Aorta (tissue), 5 donors: ENCODE measurements around the gene RGS3. TPM values are rescaled to one million over a fixed set of nuclear protein-coding genes. Genes with fewer than 3 reads are reported as not detected.

Experiments
- ATAC-seq: fragments of 200-7000 bp; cut with Tn5 transposase; one replicate; pipeline ENCODE4 v1.9.1; 2022; ENCODE audit warnings: moderate library complexity; ENCODE audit not compliant: low FRiP score
- DNase-seq, 2 donors: peaks; one replicate each; pipeline ENCODE4 v3.0.0-alpha.2; 2020
- H3K27ac ChIP-seq, 2 donors: one replicate each; pipeline ENCODE4 v1.5.1; 2013; ENCODE audit warnings: low read length in 2 of 2, mild to moderate bottlenecking in 2 of 2, moderate library complexity in 2 of 2, control low read depth in 1 of 2, inconsistent platforms in 1 of 2, low read depth in 1 of 2
- H3K27me3 ChIP-seq, 2 donors: one replicate each; pipeline ENCODE4 v1.6.1; 2013; ENCODE audit warnings: control low read depth in 1 of 2, low read length in 1 of 2, mild to moderate bottlenecking in 1 of 2, moderate library complexity in 1 of 2; ENCODE audit not compliant: insufficient read depth in 2 of 2, control insufficient read depth in 1 of 2
- H3K36me3 ChIP-seq, 2 donors: one replicate each; pipeline ENCODE4 v1.6.1; 2013; ENCODE audit warnings: control low read depth in 1 of 2, low read length in 1 of 2, mild to moderate bottlenecking in 1 of 2; ENCODE audit not compliant: insufficient read depth in 2 of 2, control insufficient read depth in 1 of 2
- H3K4me1 ChIP-seq, 2 donors: one replicate each; pipeline ENCODE4 v1.6.1; 2013; ENCODE audit warnings: low read length in 2 of 2, control low read depth in 1 of 2, mild to moderate bottlenecking in 1 of 2, moderate library complexity in 1 of 2; ENCODE audit not compliant: insufficient read depth in 2 of 2, control insufficient read depth in 1 of 2
- H3K4me3 ChIP-seq, 2 donors: one replicate each; pipeline ENCODE4 v1.5.1; 2013; ENCODE audit warnings: low read length in 2 of 2, control low read depth in 1 of 2, mild to moderate bottlenecking in 1 of 2
- H3K9me3 ChIP-seq: one replicate; pipeline ENCODE4 v1.6.1; 2013; ENCODE audit warnings: mild to moderate bottlenecking, low read length; ENCODE audit not compliant: control insufficient read depth
- WGBS, 2 donors: extraction: QIAGEN DNeasy Blood & Tissue Kit; methylation state at CpG; one replicate each; pipeline ENCODE4 v1.1.7; 2013; 5-methylcytosine and 5-hydroxymethylcytosine counted together
- intact Hi-C, 2 donors: fragments of 100-400 bp; cut with DNase I; formaldehyde crosslinking; loops; one replicate each; pipeline versions ENCODE4 v1.14.2 to v1.15.0; 2022
- polyA plus RNA-seq, 2 donors: library from polyadenylated mRNA; stranded (reverse); fragments of 200-250 nt; gene quantifications; one replicate each; pipeline ENCODE4 v1.2.3, GENCODE V29; 2013
- total RNA-seq, 2 donors: library from RNA; stranded (reverse); fragmentation: NEBNext Ultra II Directional; extraction: Animal tissue kit (Norgen Biotek cat#: 25700); gene quantifications; one replicate each; pipeline ENCODE4 v1.2.1, GENCODE V29; 2021
- donor health status: healthy with polysubstance abuse.
- donor health status: Bipolar disorder and iron deficiency.
- donor health status: DM: no; HTN: no; CAD: no.
- donor health status: DM: no; HTN: no; CAD: no.
- donor health status: DM: yes; HTN: yes; CAD: no.

The RGS3 gene
- total and polyA plus RNA-seq, 4 donors: 74.3 to 161 (median 149) TPM

DNA sequence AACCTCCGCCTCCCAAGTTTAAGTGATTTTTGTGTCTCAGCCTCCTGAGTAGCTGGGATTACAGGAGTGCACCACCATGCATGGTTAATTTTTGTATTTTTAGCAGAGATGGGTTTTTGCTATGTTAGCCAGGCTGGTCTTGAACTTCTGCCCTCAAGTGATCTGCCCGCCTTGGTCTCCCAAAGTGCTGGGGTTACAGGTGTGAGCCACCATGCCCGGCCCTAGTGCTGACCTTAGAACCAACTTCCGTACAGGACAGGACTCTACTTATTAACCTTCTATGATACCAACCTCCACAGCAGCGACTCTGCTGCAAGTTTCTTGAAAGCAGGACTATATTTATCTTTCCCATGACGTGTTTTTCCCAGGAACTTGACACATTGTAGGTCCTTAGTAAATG lies 176.9 kb downstream of the RGS3 start:
- 76 to 79% methylated on average over 6 of the region's 6 CpGs for WGBS, 2 donors

DNA sequence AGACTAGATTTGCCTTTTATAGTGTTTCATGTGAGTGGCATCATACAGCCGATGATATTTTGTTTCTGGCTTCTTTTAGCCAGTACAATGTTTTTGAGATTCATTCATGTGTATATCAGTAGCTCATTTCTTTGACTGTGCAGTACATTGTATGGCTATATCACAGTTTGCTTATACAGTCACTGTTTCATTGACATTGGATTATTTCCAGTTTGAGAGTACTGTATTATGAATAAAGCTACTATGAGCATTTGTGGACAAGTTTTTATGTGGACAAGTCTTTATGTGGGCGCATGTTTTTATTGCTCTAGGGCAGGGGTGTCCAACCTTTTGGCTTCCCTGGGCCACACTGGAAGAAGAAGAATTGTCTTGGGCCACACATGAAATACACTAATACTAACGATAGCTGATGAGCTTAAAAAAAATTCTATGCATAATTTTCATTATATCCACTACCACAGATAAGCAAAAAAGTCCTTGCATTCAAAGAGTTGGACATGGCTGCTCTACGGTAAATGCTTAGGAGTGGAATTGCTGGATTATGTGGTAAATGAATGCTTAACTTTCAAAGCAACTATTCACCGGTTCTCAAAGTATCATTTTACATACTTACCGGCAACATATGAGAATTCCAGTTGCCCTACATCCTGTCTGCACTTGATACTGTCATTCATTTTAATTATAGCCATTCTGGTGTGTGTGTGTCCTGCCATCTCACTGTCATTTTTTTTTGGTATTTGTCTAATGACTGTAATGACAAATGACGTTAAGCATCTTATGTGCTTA lies 177.8 kb downstream of the RGS3 start:
- intact Hi-C loops: no loop called here
- H3K4me3 ChIP-seq: no peak overlapping the region

More for the DNA sequence above, 176.9 kb downstream of the RGS3 start:
- Histone ChIP-seq H3K36me3 (no peaks in the 10 kb centered on the region), H3K4me1 (no peaks in the 10 kb centered on the region), H3K4me3 (no peak overlapping the region), H3K9me3 (no peaks in the 10 kb centered on the region), H3K27me3 (no peaks in the 10 kb centered on the region), H3K27ac (no peak overlapping the region)
- no peak for DNase-seq
- intact Hi-C loops: no loop called here
- no peak for ATAC-seq

DNA sequence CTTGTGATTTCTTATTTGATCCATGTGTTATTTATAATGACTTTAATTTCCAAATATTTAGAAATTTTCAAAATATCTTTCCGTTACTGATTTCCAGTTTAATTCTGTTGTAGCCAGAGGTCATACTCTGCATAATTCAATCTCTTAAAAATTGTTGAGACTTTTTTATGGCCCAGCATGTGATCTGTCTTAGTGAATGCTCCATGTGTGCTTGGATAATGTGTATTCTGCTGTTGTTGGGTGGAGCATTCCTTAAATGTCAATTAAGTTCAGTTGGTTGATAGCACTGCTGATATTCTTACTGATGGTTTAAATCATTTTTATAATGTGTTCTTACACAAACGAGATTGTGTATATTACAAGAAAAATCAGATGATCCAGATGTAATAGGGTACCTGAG lies 180.8 kb downstream of the RGS3 start:
- Histone ChIP-seq H3K9me3 (no peaks in the 10 kb centered on the region), H3K27ac (no peak overlapping the region), H3K36me3 (no peaks in the 10 kb centered on the region), H3K4me1 (no peaks in the 10 kb centered on the region), H3K27me3 (no peaks in the 10 kb centered on the region), H3K4me3 (no peak overlapping the region)
- intact Hi-C loops: no loop called here
- 92 to 96% methylated on average over 2 of the region's 2 CpGs for WGBS, 2 donors
- DNase-seq (no peak), ATAC-seq (no peak)

More for the DNA sequence above, 177.8 kb downstream of the RGS3 start:
- DNase-seq (no peak), ATAC-seq (no peak)
- H3K9me3 ChIP-seq: no peaks in the 10 kb centered on the region
- H3K27ac ChIP-seq: no peak overlapping the region
- H3K4me1 ChIP-seq: no peaks in the 10 kb centered on the region
- no peaks in the 10 kb centered on the region for H3K36me3 ChIP-seq
- WGBS, 2 donors: 80 to 84% methylated on average over 7 of the region's 7 CpGs
- no peaks in the 10 kb centered on the region for H3K27me3 ChIP-seq

DNA sequence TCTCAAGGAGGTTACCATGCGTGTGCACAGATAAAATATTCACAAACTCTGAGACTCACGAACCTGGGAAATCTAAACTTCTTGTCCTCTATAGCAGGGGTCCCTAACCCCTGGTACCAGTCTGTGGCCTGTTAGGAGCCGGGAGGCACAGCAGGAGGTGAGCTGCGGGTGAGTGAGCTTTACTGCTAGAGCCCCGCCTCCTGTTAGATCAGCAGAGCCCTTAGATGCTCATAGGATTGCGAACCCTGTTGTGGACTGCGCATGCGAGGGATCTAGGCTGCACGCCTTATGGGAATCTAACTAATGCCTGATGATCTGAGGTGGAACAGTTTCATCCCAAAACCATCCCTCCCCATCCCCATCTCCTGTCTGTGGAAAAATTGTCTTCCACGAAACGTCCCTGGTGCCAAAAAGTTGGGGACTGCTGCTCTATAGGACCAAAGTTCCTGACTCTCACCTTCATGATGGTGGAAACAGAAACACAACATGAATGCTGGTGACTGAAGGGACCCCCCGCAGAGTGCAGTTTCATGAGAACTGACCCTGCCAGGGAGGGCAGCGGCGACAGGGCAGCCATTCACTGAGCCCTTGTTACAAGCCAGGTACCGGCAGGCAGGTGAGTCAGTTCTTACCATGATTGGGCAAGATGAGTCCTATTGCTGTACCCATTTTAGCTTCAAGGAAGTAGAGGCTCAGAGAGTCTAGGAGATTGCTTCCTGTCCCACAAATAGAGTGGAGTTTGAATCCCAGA lies 181.9 kb downstream of the RGS3 start:
- H3K9me3 ChIP-seq: no peaks in the 10 kb centered on the region
- H3K36me3 ChIP-seq: no peaks in the 10 kb centered on the region
- DNase-seq (no peak), ATAC-seq (no peak)
- H3K4me1 ChIP-seq: no peaks in the 10 kb centered on the region
- no peaks in the 10 kb centered on the region for H3K27me3 ChIP-seq
- H3K27ac ChIP-seq: no peak overlapping the region
- WGBS, 2 donors: 95% methylated on average over 15 of the region's 15 CpGs
- no peak overlapping the region for H3K4me3 ChIP-seq
- intact Hi-C loops: no loop called here

DNA sequence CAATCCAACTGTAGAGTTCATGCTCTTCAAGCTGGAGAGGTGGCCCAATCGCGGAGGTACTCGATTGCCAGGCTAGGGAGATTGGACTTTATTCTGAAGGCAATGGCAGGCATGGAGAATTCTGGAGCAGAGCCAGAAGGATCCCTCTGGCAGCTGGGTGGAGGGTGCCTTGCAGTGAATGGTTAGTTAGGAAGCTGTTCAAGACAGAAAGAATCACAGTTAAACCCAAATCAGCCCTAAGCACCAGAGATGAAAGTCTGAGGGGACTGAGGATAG lies 182.4 kb downstream of the RGS3 start:
- no peaks in the 10 kb centered on the region for H3K27me3 ChIP-seq
- H3K27ac ChIP-seq: no peak overlapping the region
- H3K4me3 ChIP-seq: no peak overlapping the region
- H3K9me3 ChIP-seq: no peaks in the 10 kb centered on the region
- no peaks in the 10 kb centered on the region for H3K36me3 ChIP-seq
- ATAC-seq: no peak
- H3K4me1 ChIP-seq: no peaks in the 10 kb centered on the region
- 90 to 92% methylated on average over 3 of the region's 3 CpGs for WGBS, 2 donors
- DNase-seq: no peak
- intact Hi-C loops: no loop called here

DNA sequence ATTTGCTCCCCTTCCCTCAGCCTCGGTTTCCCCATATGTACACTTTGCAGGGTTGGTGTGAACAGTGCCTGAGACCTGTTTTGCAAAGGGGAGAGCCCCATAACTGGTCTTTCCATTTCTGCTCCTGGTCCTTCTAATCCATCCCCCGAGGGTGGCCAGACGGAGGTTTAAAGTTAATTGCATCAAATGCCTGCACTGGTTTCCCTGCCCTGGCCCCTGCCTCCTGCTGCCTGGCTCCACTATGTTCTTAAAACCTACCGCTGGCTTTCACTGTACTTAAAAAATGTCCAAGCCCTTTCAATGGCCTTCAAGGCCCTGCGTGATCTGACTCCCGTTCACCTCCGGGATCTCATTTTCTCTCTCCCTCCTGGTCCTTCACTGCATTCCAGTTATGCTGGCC lies 183.0 kb downstream of the RGS3 start:
- H3K9me3 ChIP-seq: no peaks in the 10 kb centered on the region
- H3K4me3 ChIP-seq: no peak overlapping the region
- 92 to 94% methylated on average over 7 of the region's 7 CpGs for WGBS, 2 donors
- H3K4me1 ChIP-seq: no peaks in the 10 kb centered on the region
- DNase-seq (no peak), ATAC-seq (no peak)
- intact Hi-C loops: no loop called here
- no peak overlapping the region for H3K27ac ChIP-seq
- no peaks in the 10 kb centered on the region for H3K36me3 ChIP-seq
- no peaks in the 10 kb centered on the region for H3K27me3 ChIP-seq

Other genes starting within 250 kb of the RGS3 start
- 10 to 100 TPM; 26.4 to 48.3 TPM for gene FKBP15, start 242.4 kb upstream of the RGS3 start, total RNA-seq
- gene FKBP15, start 242.4 kb upstream of the RGS3 start, polyA plus RNA-seq: 10 to 100 TPM in 1 of 2 donors, 1 to 10 TPM in 1; 8.4 to 13.9 TPM
- gene SLC31A1, start 242.2 kb upstream of the RGS3 start, total RNA-seq: 10 to 100 TPM; 16.6 to 17.1 TPM
- 1 to 10 TPM; 6.0 to 9.4 TPM for gene SLC31A1, start 242.2 kb upstream of the RGS3 start, polyA plus RNA-seq
- gene CDC26, start 188.2 kb upstream of the RGS3 start, total RNA-seq: 10 to 100 TPM; 23.1 to 23.8 TPM
- gene CDC26, start 188.2 kb upstream of the RGS3 start, polyA plus RNA-seq: 100 to 1,000 TPM in 1 of 2 donors, 10 to 100 TPM in 1; 42.1 to 134 TPM
- gene PRPF4, start 188.1 kb upstream of the RGS3 start, total RNA-seq: 10 to 100 TPM; 12.8 to 12.9 TPM
- gene PRPF4, start 188.1 kb upstream of the RGS3 start, polyA plus RNA-seq: 10 to 100 TPM in 1 of 2 donors, 1 to 10 TPM in 1; 8.4 to 12.0 TPM
- not detected for gene RNF183, start 160.4 kb upstream of the RGS3 start, total RNA-seq
- not detected for gene RNF183, start 160.4 kb upstream of the RGS3 start, polyA plus RNA-seq
- 1 to 10 TPM; 1.1 to 2.1 TPM for gene WDR31, start 123.5 kb upstream of the RGS3 start, total RNA-seq
- 1 to 10 TPM in 1 of 2 donors, under 1 TPM in 1; 0.54 to 1.1 TPM for gene WDR31, start 123.5 kb upstream of the RGS3 start, polyA plus RNA-seq
- under 1 TPM; 0.19 to 0.48 TPM for gene BSPRY, start 114.2 kb upstream of the RGS3 start, total RNA-seq
- gene BSPRY, start 114.2 kb upstream of the RGS3 start, polyA plus RNA-seq: 1 to 10 TPM in 1 of 2 donors, under 1 TPM in 1; 0.18 to 2.6 TPM
- gene HDHD3, start 86.7 kb upstream of the RGS3 start, total RNA-seq: 10 to 100 TPM in 1 of 2 donors, 1 to 10 TPM in 1; 8.2 to 13.5 TPM
- gene HDHD3, start 86.7 kb upstream of the RGS3 start, polyA plus RNA-seq: 10 to 100 TPM; 21.7 to 23.7 TPM
- gene ALAD, start 62.4 kb upstream of the RGS3 start, total RNA-seq: 10 to 100 TPM; 26.3 to 40.8 TPM
- gene ALAD, start 62.4 kb upstream of the RGS3 start, polyA plus RNA-seq: 10 to 100 TPM; 42.9 to 54.6 TPM
- gene POLE3, start 53.1 kb upstream of the RGS3 start, total RNA-seq: 10 to 100 TPM; 23.1 to 25.2 TPM
- 10 to 100 TPM; 26.1 to 35.2 TPM for gene POLE3, start 53.1 kb upstream of the RGS3 start, polyA plus RNA-seq
- gene C9orf43, start 53.0 kb upstream of the RGS3 start, total RNA-seq: under 1 TPM in 1 of 2 donors, not detected in 1; 0.18 TPM
- gene C9orf43, start 53.0 kb upstream of the RGS3 start, polyA plus RNA-seq: not detected